Neural progenitor cell (in vitro differentiated cells): ENCODE measurements around the gene ADAMTS12. TPM values are rescaled to one million over a fixed set of nuclear protein-coding genes. Genes with fewer than 3 reads are reported as not detected.

ENCODE experiments used
- DNase-seq: peaks from one replicate; pipeline ENCODE4 v3.0.0-alpha.2; 2016; ENCODE audit warnings: low spot score
- H2AFZ ChIP-seq: fragments of 200-600 bp; sonication (generic); replicated peaks from 2 replicates; pipeline ENCODE4 v1.6.1; 2016; ENCODE audit warnings: antibody characterized with exemption
- H3F3A ChIP-seq: fragments of 200-600 bp; sonication (generic); 2 replicates; pipeline ENCODE4 v1.6.1; 2016; ENCODE audit warnings: antibody characterized with exemption, low read depth
- H3K27ac ChIP-seq: fragments of 200-600 bp; sonication (generic); 2 replicates; pipeline ENCODE4 v1.5.1; 2016; ENCODE audit warnings: mild to moderate bottlenecking
- H3K27me3 ChIP-seq: fragments of 200-600 bp; sonication (generic); 2 replicates; pipeline ENCODE4 v1.6.1; 2016; ENCODE audit warnings: mild to moderate bottlenecking, moderate library complexity
- H3K36me3 ChIP-seq: fragments of 200-600 bp; sonication (generic); 2 replicates; pipeline ENCODE4 v1.5.1; 2016
- H3K4me1 ChIP-seq: fragments of 200-600 bp; sonication (generic); 2 replicates; pipeline ENCODE4 v1.6.1; 2016; ENCODE audit warnings: mixed run types
- H3K4me2 ChIP-seq: fragments of 200-600 bp; sonication (generic); 2 replicates; pipeline ENCODE4 v1.6.1; 2016
- H3K4me3 ChIP-seq: fragments of 200-600 bp; sonication (generic); 2 replicates; pipeline ENCODE4 v1.5.1; 2016
- H3K79me2 ChIP-seq: fragments of 200-600 bp; sonication (generic); 2 replicates; pipeline ENCODE4 v1.6.1; 2016; ENCODE audit warnings: low read depth
- H3K9ac ChIP-seq: fragments of 200-600 bp; sonication (generic); 2 replicates; pipeline ENCODE4 v1.6.1; 2016
- H3K9me3 ChIP-seq: fragments of 200-600 bp; sonication (generic); 2 replicates; pipeline ENCODE4 v1.5.1; 2016; ENCODE audit warnings: low read depth
- H4K20me1 ChIP-seq: fragments of 200-600 bp; sonication (generic); 2 replicates; pipeline ENCODE4 v1.6.1; 2016; ENCODE audit warnings: low read depth
- H3K27ac Mint-ChIP-seq: 3 replicates; pipeline ENCODE4 v1.8.0; 2021; ENCODE audit warnings: mixed read lengths
- H3K27me3 Mint-ChIP-seq: 2 replicates; pipeline ENCODE4 v1.8.0; 2022; ENCODE audit warnings: low read depth, mild to moderate bottlenecking, inconsistent platforms, moderate library complexity, mixed read lengths; ENCODE audit not compliant: insufficient read depth
- H3K36me3 Mint-ChIP-seq: 3 replicates; pipeline ENCODE4 v1.8.0; 2021; ENCODE audit warnings: mixed read lengths
- H3K4me1 Mint-ChIP-seq: 3 replicates; pipeline ENCODE4 v1.8.0; 2021; ENCODE audit warnings: mixed read lengths
- H3K4me3 Mint-ChIP-seq: 3 replicates; pipeline ENCODE4 v1.8.0; 2021; ENCODE audit warnings: mild to moderate bottlenecking, moderate library complexity, mixed read lengths
- H3K9me3 Mint-ChIP-seq: 3 replicates; pipeline ENCODE4 v1.8.0; 2020; ENCODE audit warnings: mixed read lengths
- EZH2 ChIP-seq: fragments of 200-600 bp; sonication (generic); IDR thresholded peaks from 2 replicates; pipeline ENCODE4 v1.6.1; 2017; ENCODE audit warnings: antibody characterized with exemption, mild to moderate bottlenecking, moderate library complexity
- EZH2phosphoT487 ChIP-seq: fragments of 200-600 bp; sonication (generic); IDR thresholded peaks from 2 replicates; pipeline ENCODE4 v1.6.1; 2017; ENCODE audit warnings: antibody characterized with exemption
- total RNA-seq: library from RNA; depleted of rRNA; stranded (reverse); fragments of >200 nt; gene quantifications from 2 replicates; pipeline ENCODE4 v1.2.3, GENCODE V29; 2015; ENCODE audit warnings: low replicate concordance
- TF ChIP-seq, protein P1 (sequence below): fragments of 200-600 bp; sonication (generic); IDR thresholded peaks from 2 replicates; pipeline ENCODE4 v1.5.1; 2017; ENCODE audit warnings: antibody characterized with exemption, mild to moderate bottlenecking

Gene ADAMTS12
- total RNA-seq, 1 donor from 2014 or later: 15.6 TPM

- peaks cover 9% of the 10 kb centered on the region for H3K4me1 ChIP-seq
- TF ChIP-seq, protein P1, sequence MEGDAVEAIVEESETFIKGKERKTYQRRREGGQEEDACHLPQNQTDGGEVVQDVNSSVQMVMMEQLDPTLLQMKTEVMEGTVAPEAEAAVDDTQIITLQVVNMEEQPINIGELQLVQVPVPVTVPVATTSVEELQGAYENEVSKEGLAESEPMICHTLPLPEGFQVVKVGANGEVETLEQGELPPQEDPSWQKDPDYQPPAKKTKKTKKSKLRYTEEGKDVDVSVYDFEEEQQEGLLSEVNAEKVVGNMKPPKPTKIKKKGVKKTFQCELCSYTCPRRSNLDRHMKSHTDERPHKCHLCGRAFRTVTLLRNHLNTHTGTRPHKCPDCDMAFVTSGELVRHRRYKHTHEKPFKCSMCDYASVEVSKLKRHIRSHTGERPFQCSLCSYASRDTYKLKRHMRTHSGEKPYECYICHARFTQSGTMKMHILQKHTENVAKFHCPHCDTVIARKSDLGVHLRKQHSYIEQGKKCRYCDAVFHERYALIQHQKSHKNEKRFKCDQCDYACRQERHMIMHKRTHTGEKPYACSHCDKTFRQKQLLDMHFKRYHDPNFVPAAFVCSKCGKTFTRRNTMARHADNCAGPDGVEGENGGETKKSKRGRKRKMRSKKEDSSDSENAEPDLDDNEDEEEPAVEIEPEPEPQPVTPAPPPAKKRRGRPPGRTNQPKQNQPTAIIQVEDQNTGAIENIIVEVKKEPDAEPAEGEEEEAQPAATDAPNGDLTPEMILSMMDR: no peak
- TF ChIP-seq EZH2phosphoT487 (no peak), EZH2 (no peak)
- no peak overlapping the region for H3K27ac Mint-ChIP-seq
- H3K27ac ChIP-seq: no peak overlapping the region
- no peak overlapping the region for H3K4me3 ChIP-seq
- H4K20me1 ChIP-seq: no peaks in the 10 kb centered on the region
- H3K36me3 Mint-ChIP-seq: no peaks in the 10 kb centered on the region
- H3K4me1 Mint-ChIP-seq: peaks cover 9% of the 10 kb centered on the region
- no peak overlapping the region for H2AFZ ChIP-seq
- no peak overlapping the region for H3K4me3 Mint-ChIP-seq
- H3K79me2 ChIP-seq: no peaks in the 10 kb centered on the region
- H3K9me3 Mint-ChIP-seq: no peaks in the 10 kb centered on the region
- no peaks in the 10 kb centered on the region for H3K36me3 ChIP-seq
- H3K9me3 ChIP-seq: no peaks in the 10 kb centered on the region
- H3F3A ChIP-seq: no peaks in the 10 kb centered on the region
- H3K27me3 ChIP-seq: no peaks in the 10 kb centered on the region
- no peaks in the 10 kb centered on the region for H3K27me3 Mint-ChIP-seq
- no peak overlapping the region for H3K4me2 ChIP-seq
- H3K9ac ChIP-seq: no peak overlapping the region
- DNase-seq: no peak
These were observed 365.0 kb downstream of the ADAMTS12 start for GRCh38 chr5:33526755-33527154.

DNA sequence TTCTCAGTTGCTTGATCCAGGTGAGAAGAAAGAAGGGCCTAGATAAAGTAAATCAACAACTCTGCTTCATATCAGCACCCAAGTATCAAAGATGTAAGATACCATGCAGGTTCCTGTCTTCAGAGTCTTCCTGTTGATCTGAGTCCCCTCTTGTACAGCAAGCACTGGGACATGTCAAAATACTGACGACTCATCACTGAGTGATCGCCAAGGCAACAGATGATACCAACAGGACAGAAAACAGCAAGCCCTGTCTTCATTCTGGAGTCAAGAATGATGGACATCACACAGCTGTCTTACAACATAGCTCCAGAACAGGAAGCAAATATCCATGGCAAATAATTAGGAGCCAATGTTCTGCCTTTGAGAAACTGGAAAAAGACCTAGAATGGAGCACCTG lies 367.3 kb downstream of the ADAMTS12 start:
- Mint-ChIP-seq H3K4me1 (peaks cover 9% of the 10 kb centered on the region), H3K27ac (no peak overlapping the region), H3K36me3 (no peaks in the 10 kb centered on the region), H3K27me3 (no peaks in the 10 kb centered on the region), H3K4me3 (no peak overlapping the region), H3K9me3 (peaks cover 1% of the 10 kb centered on the region)
- no peaks in the 10 kb centered on the region for H3F3A ChIP-seq
- no peak overlapping the region for H3K9ac ChIP-seq
- H4K20me1 ChIP-seq: no peaks in the 10 kb centered on the region
- H3K4me1 ChIP-seq: peaks cover 9% of the 10 kb centered on the region
- no peaks in the 10 kb centered on the region for H3K27me3 ChIP-seq
- H2AFZ ChIP-seq: no peak overlapping the region
- no peaks in the 10 kb centered on the region for H3K79me2 ChIP-seq
- TF ChIP-seq EZH2phosphoT487 (no peak), EZH2 (no peak)
- TF ChIP-seq, protein P1: no peak
- H3K4me3 ChIP-seq: no peak overlapping the region
- H3K9me3 ChIP-seq: no peaks in the 10 kb centered on the region
- no peak overlapping the region for H3K4me2 ChIP-seq
- H3K27ac ChIP-seq: no peak overlapping the region
- DNase-seq: no peak
- H3K36me3 ChIP-seq: no peaks in the 10 kb centered on the region

- DNase-seq: no peak
- Histone ChIP-seq H4K20me1 (no peaks in the 10 kb centered on the region), H3K79me2 (no peaks in the 10 kb centered on the region), H3K36me3 (no peaks in the 10 kb centered on the region), H3K4me1 (peaks cover 9% of the 10 kb centered on the region), H3K4me3 (no peak overlapping the region), H3F3A (no peaks in the 10 kb centered on the region), H3K9me3 (no peaks in the 10 kb centered on the region), H3K9ac (no peak overlapping the region), H3K27ac (no peak overlapping the region), H2AFZ (no peak overlapping the region), H3K4me2 (no peak overlapping the region), H3K27me3 (no peaks in the 10 kb centered on the region)
- Mint-ChIP-seq H3K4me3 (no peak overlapping the region), H3K4me1 (peaks cover 9% of the 10 kb centered on the region), H3K27me3 (no peaks in the 10 kb centered on the region), H3K27ac (no peak overlapping the region), H3K9me3 (peaks cover 7% of the 10 kb centered on the region), H3K36me3 (no peaks in the 10 kb centered on the region)
- no peak for TF ChIP-seq EZH2phosphoT487
- TF ChIP-seq, protein P1: no peak
- no peak for TF ChIP-seq EZH2
These were observed 368.5 kb downstream of the ADAMTS12 start for GRCh38 chr5:33523208-33523771.
